Calu3 (cell line): ENCODE results near the gene PARP3. TPM values are rescaled to one million over a fixed set of nuclear protein-coding genes. Genes with fewer than 3 reads are reported as not detected.

ENCODE experiments used
- BruUV-seq: library from RNA; stranded (reverse); fragments of 400-500 nt; replicated peaks from 2 replicates; lab custom pipeline; 2021; lab: Mats Ljungman, UMichigan
- CTCF ChIA-PET: fragments of 300-600 bp; sonication (Branson Sonifier 250); formaldehyde crosslinking; loops from one replicate; lab custom pipeline; 2022; ENCODE audit warnings: antibody characterized with exemption; lab: Charles Lee
- DNase-seq: peaks from one replicate; pipeline ENCODE4 v3.0.0; 2022
- H3K27ac Mint-ChIP-seq: one replicate; pipeline ENCODE4 v1.8.0; 2022; ENCODE audit warnings: mixed read lengths; ENCODE audit not compliant: unreplicated experiment
- H3K27me3 Mint-ChIP-seq: one replicate; pipeline ENCODE4 v1.8.0; 2022; ENCODE audit warnings: mixed read lengths; ENCODE audit not compliant: unreplicated experiment
- H3K36me3 Mint-ChIP-seq: one replicate; pipeline ENCODE4 v1.8.0; 2022; ENCODE audit warnings: mild to moderate bottlenecking, moderate library complexity, mixed read lengths; ENCODE audit not compliant: insufficient read depth, unreplicated experiment
- H3K4me1 Mint-ChIP-seq: one replicate; pipeline ENCODE4 v1.8.0; 2022; ENCODE audit warnings: mild to moderate bottlenecking, low read depth, mixed read lengths; ENCODE audit not compliant: unreplicated experiment
- H3K4me3 Mint-ChIP-seq: one replicate; pipeline ENCODE4 v1.8.0; 2022; ENCODE audit warnings: mild to moderate bottlenecking, low read depth, moderate library complexity, mixed read lengths; ENCODE audit not compliant: unreplicated experiment
- H3K9me3 Mint-ChIP-seq: one replicate; pipeline ENCODE4 v1.8.0; 2022; ENCODE audit warnings: low read depth, mixed read lengths; ENCODE audit not compliant: unreplicated experiment
- CTCF ChIP-seq: fragments of 200-600 bp; IDR thresholded peaks from one replicate; pipeline ENCODE4 v1.8.0; 2022; ENCODE audit warnings: antibody characterized with exemption; ENCODE audit not compliant: unreplicated experiment
- intact Hi-C: fragments of 100-400 bp; cut with micrococcal nuclease; formaldehyde crosslinking; loops from one replicate; pipeline ENCODE4 v1.10.0; 2022; ENCODE audit not compliant: unreplicated experiment
- total RNA-seq: library from RNA; stranded (reverse); gene quantifications from 2 replicates; pipeline ENCODE4 v1.2.3, GENCODE V29; 2022

Gene PARP3
- total RNA-seq, 1 experiment from 2014 or later = 15.0 TPM

GRCh38 chr3:51954713-51955112 is 12.6 kb downstream of the PARP3 start:
- no peak overlapping the region for H3K4me3 Mint-ChIP-seq
- TF ChIP-seq CTCF = no peak
- no peaks in the 10 kb centered on the region for H3K9me3 Mint-ChIP-seq
- CTCF ChIA-PET = no interaction called here
- peaks cover 47% of the 10 kb centered on the region for H3K27me3 Mint-ChIP-seq
- H3K4me1 Mint-ChIP-seq = no peaks in the 10 kb centered on the region
- no peaks in the 10 kb centered on the region for H3K36me3 Mint-ChIP-seq
- H3K27ac Mint-ChIP-seq = no peak overlapping the region
- intact Hi-C loops = no loop called here
- BruUV-seq = no TSS peak
- no peak for DNase-seq

GRCh38 chr3:51955175-51955892 is 13.2 kb downstream of the PARP3 start, which contains the start of gene GPR62:
TSS of gene GPR62 (plus strand) at chr3:51955381. CDS start at chr3:51955653, 272 bp downstream.
- intact Hi-C loops = no loop called here
- TF ChIP-seq CTCF = no peak
- H3K9me3 Mint-ChIP-seq = no peaks in the 10 kb centered on the region
- H3K27ac Mint-ChIP-seq = no peak within 1 kb of the TSS
- H3K27me3 Mint-ChIP-seq = peaks cover 47% of the 10 kb centered on the region
- H3K4me3 Mint-ChIP-seq = peak within 1 kb of the TSS; percentile 55
- H3K4me1 Mint-ChIP-seq = no peaks in the 10 kb centered on the region
- H3K36me3 Mint-ChIP-seq = no peaks in the 10 kb centered on the region
- no TSS peak for BruUV-seq
- DNase-seq = no peak
- CTCF ChIA-PET = no interaction called here

GRCh38 chr3:51955893-51956770 is 14.0 kb downstream of the PARP3 start:
- Mint-ChIP-seq H3K4me1 (no peaks in the 10 kb centered on the region), H3K27me3 (peaks cover 42% of the 10 kb centered on the region), H3K9me3 (no peaks in the 10 kb centered on the region), H3K4me3 (peak overlapping the region; percentile 55), H3K27ac (no peak overlapping the region), H3K36me3 (no peaks in the 10 kb centered on the region)
- peak; percentile 31 for TF ChIP-seq CTCF
- DNase-seq = peak; percentile 58
- intact Hi-C loops = no loop called here
- CTCF ChIA-PET = no interaction called here
- BruUV-seq = no TSS peak

GRCh38 chr3:51957520-51958205 is 15.5 kb downstream of the PARP3 start:
- TF ChIP-seq CTCF = no peak
- intact Hi-C loops = no loop called here
- BruUV-seq = no TSS peak
- DNase-seq = no peak
- Mint-ChIP-seq H3K4me1 (no peaks in the 10 kb centered on the region), H3K27ac (no peak overlapping the region), H3K27me3 (peaks cover 27% of the 10 kb centered on the region), H3K36me3 (no peaks in the 10 kb centered on the region), H3K9me3 (no peaks in the 10 kb centered on the region), H3K4me3 (no peak overlapping the region)
- CTCF ChIA-PET = no interaction called here
